Gastroesophageal sphincter (tissue), 3 donors: Measurements from ENCODE around the gene UHMK1.

Experiments used
- CTCF ChIP-seq, 4 experiments: fragments of 200-600 bp in 2 of 4; fragments of 450-650 bp in 2 of 4; sonication (generic) in 1 of 4; IDR thresholded peaks; one replicate each; pipeline ENCODE4 v1.5.1; 2017 to 2019; ENCODE audit warnings: antibody characterized with exemption in 4 of 4, mild to moderate bottlenecking in 2 of 4, moderate library complexity in 2 of 4
- POLR2A ChIP-seq, 2 donors: fragments of 450-650 bp; IDR thresholded peaks; one replicate each; pipeline ENCODE4 v1.6.1; 2017; ENCODE audit warnings: antibody characterized with exemption in 2 of 2, mild to moderate bottlenecking in 2 of 2, moderate library complexity in 1 of 2
- POLR2AphosphoS5 ChIP-seq: sonication (generic); formaldehyde crosslinking; IDR thresholded peaks from one replicate; pipeline ENCODE4 v1.6.1; 2017; ENCODE audit warnings: antibody characterized with exemption

- no peak for TF ChIP-seq POLR2A (IDR thresholded peaks at IDR 0.05)
- TF ChIP-seq CTCF (IDR thresholded peaks at IDR 0.05), result no peak
- TF ChIP-seq POLR2AphosphoS5, result no peak
These were observed 27.4 kb upstream of the UHMK1 start for GRCh38 chr1:162470216-162470615.
